MM.1S (cell line): ENCODE results near the gene TMCO4.

ENCODE experiments used
- EZH2 ChIP-seq: fragments of 300-600 bp; sonication (generic); optimal IDR thresholded peaks from 2 replicates; pipeline ENCODE3; 2017; ENCODE audit warnings: low read depth, mild to moderate bottlenecking, antibody characterized with exemption, low read length, mixed read lengths
- EZH2phosphoT487 ChIP-seq: fragments of 300-600 bp; sonication (generic); IDR thresholded peaks from 2 replicates; pipeline ENCODE4 v1.6.1; 2018; ENCODE audit warnings: antibody characterized with exemption, low read length
- TF ChIP-seq, protein P1 (sequence below): fragments of 300-600 bp; sonication (generic); IDR thresholded peaks from 2 replicates; pipeline ENCODE4 v1.5.1; 2016; ENCODE audit warnings: antibody characterized with exemption, low read length, mixed read lengths

DNA sequence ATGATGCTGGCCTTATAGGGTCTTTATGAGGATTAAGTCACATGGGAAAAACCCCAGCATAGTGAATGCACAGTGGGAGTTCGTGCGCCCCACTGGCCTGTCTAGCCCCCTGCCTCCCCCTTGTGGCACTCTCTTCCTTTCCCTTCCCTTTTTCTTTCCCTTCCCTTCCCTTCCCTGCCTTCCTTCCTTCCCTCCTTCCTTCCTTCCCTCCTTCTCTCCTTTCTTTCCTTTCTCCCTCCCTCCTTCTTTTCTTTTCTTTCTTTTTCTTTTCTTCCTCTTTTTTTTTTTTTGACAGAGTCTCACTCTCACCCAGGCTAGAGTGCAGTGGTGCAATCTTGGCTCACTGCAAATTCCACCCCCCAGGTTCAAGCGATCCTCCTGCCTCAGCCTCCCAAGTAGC is 96.4 kb downstream of the TMCO4 start:
- TF ChIP-seq, protein P1, sequence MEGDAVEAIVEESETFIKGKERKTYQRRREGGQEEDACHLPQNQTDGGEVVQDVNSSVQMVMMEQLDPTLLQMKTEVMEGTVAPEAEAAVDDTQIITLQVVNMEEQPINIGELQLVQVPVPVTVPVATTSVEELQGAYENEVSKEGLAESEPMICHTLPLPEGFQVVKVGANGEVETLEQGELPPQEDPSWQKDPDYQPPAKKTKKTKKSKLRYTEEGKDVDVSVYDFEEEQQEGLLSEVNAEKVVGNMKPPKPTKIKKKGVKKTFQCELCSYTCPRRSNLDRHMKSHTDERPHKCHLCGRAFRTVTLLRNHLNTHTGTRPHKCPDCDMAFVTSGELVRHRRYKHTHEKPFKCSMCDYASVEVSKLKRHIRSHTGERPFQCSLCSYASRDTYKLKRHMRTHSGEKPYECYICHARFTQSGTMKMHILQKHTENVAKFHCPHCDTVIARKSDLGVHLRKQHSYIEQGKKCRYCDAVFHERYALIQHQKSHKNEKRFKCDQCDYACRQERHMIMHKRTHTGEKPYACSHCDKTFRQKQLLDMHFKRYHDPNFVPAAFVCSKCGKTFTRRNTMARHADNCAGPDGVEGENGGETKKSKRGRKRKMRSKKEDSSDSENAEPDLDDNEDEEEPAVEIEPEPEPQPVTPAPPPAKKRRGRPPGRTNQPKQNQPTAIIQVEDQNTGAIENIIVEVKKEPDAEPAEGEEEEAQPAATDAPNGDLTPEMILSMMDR: no peak
- TF ChIP-seq EZH2phosphoT487 (no peak), EZH2 (no peak)
